ENCODE results near the gene MROH2A. TPM values are rescaled to one million over a fixed set of nuclear protein-coding genes. Genes with fewer than 3 reads are reported as not detected.

Gene MROH2A
- total RNA-seq, 1 donor: not detected

- DNase-seq (ENCODE audit: low read depth): no peak
- no peak for TF ChIP-seq CTCF (IDR thresholded peaks at IDR 0.05; ENCODE audit: insufficient read depth, low read depth, low read length)
- H3K4me3 ChIP-seq (ENCODE audit: low read depth, low read length): no peak overlapping the region
Observed at GRCh38 chr2:233789554-233789953, 11.4 kb downstream of the MROH2A start.

- H3K4me3 ChIP-seq (ENCODE audit: low read depth, low read length): no peak overlapping the region
- no peak for DNase-seq (ENCODE audit: low read depth)
- no peak for TF ChIP-seq CTCF (IDR thresholded peaks at IDR 0.05; ENCODE audit: insufficient read depth, low read depth, low read length)
Observed at GRCh38 chr2:233791151-233791882, 13.2 kb downstream of the MROH2A start.

- H3K4me3 ChIP-seq (ENCODE audit: low read depth, low read length): no peak overlapping the region
- DNase-seq (ENCODE audit: low read depth): no peak
- TF ChIP-seq CTCF (IDR thresholded peaks at IDR 0.05; ENCODE audit: insufficient read depth, low read depth, low read length): no peak
Observed at GRCh38 chr2:233791883-233792329, 13.8 kb downstream of the MROH2A start.

- DNase-seq (ENCODE audit: low read depth): no peak
- no peak overlapping the region for H3K4me3 ChIP-seq (ENCODE audit: low read depth, low read length)
- no peak for TF ChIP-seq CTCF (IDR thresholded peaks at IDR 0.05; ENCODE audit: insufficient read depth, low read depth, low read length)
Observed at GRCh38 chr2:233792720-233793119, 14.6 kb downstream of the MROH2A start.

- H3K4me3 ChIP-seq (ENCODE audit: low read depth, low read length): no peak overlapping the region
- DNase-seq (ENCODE audit: low read depth): no peak
- no peak for TF ChIP-seq CTCF (IDR thresholded peaks at IDR 0.05; ENCODE audit: insufficient read depth, low read depth, low read length)
Observed at GRCh38 chr2:233793465-233794127, 15.5 kb downstream of the MROH2A start.

- no peak overlapping the region for H3K4me3 ChIP-seq (ENCODE audit: low read depth, low read length)
- no peak for TF ChIP-seq CTCF (IDR thresholded peaks at IDR 0.05; ENCODE audit: insufficient read depth, low read depth, low read length)
- DNase-seq (ENCODE audit: low read depth): no peak
Observed at GRCh38 chr2:233794128-233794658, 16.1 kb downstream of the MROH2A start.

All from fibroblast of villous mesenchyme (primary cell).